HL-60 (cell line): ENCODE data around the gene KRTAP3-3.

Experiments
- DNase-seq, 2 experiments: peaks; one replicate each; pipeline ENCODE4 v3.0.0-alpha.2; 2010 to 2020; ENCODE audit warnings: low read depth in 1 of 2, low spot score in 1 of 2
- H3K27ac ChIP-seq: fragments of 250-450 bp; sonication (Bioruptor Pico); replicated peaks from 2 replicates; pipeline ENCODE4 v1.5.1; 2020; ENCODE audit warnings: mild to moderate bottlenecking, moderate library complexity
- H3K27me3 ChIP-seq: fragments of 250-450 bp; sonication (Bioruptor Pico); 2 replicates; pipeline ENCODE4 v1.5.1; 2021; ENCODE audit warnings: mild to moderate bottlenecking, moderate library complexity; ENCODE audit not compliant: insufficient read depth, poor library complexity, severe bottlenecking
- H3K4me3 ChIP-seq: replicated peaks from 2 replicates; pipeline ENCODE4 v1.5.1; 2011; ENCODE audit warnings: mild to moderate bottlenecking, control low read depth, low read length; ENCODE audit not compliant: insufficient read depth
- GABPA ChIP-seq: IDR thresholded peaks from 2 replicates; pipeline ENCODE4 v1.6.1; 2012; ENCODE audit warnings: low read depth
- POLR2AphosphoS5 ChIP-seq: IDR thresholded peaks from 2 replicates; pipeline ENCODE4 v1.6.1; 2012; ENCODE audit warnings: low read depth
- REST ChIP-seq: IDR thresholded peaks from 2 replicates; pipeline ENCODE4 v1.6.1; 2012; ENCODE audit warnings: low read depth; ENCODE audit not compliant: insufficient replicate concordance
- SPI1 ChIP-seq: IDR thresholded peaks from 2 replicates; pipeline ENCODE4 v1.6.1; 2012; ENCODE audit warnings: low read depth, mild to moderate bottlenecking, borderline replicate concordance
- TF ChIP-seq, protein P1 (sequence below): IDR thresholded peaks from one replicate; pipeline ENCODE4 v1.5.1; 2011; ENCODE audit warnings: low read length, control low read depth, inconsistent platforms; ENCODE audit not compliant: insufficient read depth

Gene KRTAP3-3

DNA sequence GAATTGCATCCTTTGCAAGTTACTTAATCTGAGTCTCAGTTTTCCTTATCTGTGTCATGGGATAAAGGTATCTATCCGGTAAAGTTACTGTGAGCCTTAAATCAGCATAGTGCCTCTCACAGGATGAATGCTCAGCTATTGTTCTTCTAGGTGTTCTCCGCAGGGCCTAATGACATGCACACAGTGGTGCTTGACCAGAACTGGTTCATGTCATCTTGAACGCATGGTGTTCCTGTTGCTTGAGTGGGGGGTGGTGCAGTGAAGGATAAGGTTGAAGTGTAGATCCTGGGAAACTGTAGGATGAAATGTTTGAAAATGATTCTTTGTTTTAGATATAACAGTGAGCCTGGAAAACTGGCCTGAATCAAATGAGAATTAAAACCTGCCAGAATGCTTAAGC is 13.8 kb downstream of the KRTAP3-3 start:
- no peak for DNase-seq
- TF ChIP-seq GABPA (no peak), REST (no peak), SPI1 (no peak), POLR2AphosphoS5 (no peak)
- TF ChIP-seq, protein P1, sequence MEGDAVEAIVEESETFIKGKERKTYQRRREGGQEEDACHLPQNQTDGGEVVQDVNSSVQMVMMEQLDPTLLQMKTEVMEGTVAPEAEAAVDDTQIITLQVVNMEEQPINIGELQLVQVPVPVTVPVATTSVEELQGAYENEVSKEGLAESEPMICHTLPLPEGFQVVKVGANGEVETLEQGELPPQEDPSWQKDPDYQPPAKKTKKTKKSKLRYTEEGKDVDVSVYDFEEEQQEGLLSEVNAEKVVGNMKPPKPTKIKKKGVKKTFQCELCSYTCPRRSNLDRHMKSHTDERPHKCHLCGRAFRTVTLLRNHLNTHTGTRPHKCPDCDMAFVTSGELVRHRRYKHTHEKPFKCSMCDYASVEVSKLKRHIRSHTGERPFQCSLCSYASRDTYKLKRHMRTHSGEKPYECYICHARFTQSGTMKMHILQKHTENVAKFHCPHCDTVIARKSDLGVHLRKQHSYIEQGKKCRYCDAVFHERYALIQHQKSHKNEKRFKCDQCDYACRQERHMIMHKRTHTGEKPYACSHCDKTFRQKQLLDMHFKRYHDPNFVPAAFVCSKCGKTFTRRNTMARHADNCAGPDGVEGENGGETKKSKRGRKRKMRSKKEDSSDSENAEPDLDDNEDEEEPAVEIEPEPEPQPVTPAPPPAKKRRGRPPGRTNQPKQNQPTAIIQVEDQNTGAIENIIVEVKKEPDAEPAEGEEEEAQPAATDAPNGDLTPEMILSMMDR = no peak
- no peak overlapping the region for H3K4me3 ChIP-seq
- peaks cover 4% of the 10 kb centered on the region for H3K27me3 ChIP-seq
- no peak overlapping the region for H3K27ac ChIP-seq

DNA sequence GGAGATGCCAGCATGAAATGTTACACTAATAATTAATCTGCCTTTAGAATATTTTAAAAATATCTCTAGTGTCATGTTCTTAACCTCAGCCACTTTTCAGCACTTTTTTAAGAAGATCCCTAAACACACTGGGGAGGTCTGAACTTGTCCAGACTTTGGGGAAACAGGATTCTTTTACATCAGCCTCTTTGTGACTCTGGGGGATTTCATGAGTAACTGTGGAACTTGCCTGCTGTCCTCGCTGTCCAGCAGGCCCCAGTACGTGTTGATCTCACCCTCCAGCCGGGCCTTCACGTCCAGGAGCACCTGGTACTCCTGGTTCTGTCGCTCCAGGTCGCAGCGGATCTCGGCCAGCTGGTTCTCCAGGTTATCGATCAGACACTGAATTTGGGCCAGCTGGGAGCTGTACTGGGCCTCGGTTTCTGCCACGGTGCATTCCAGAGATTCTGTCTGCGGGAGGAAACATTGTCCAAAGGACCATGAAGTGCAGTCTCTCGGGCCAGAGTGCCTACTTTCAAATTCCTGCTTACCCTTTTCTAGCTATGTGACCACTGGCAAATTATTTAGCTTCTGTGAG is 15.3 kb downstream of the KRTAP3-3 start:
- Histone ChIP-seq H3K27me3 (no peaks in the 10 kb centered on the region), H3K4me3 (no peak overlapping the region), H3K27ac (no peak overlapping the region)
- TF ChIP-seq REST (no peak), GABPA (no peak), POLR2AphosphoS5 (no peak), SPI1 (no peak)
- TF ChIP-seq, protein P1 = no peak
- DNase-seq = no peak

GRCh38 chr17:40975516-40975915 is 18.4 kb downstream of the KRTAP3-3 start:
- Histone ChIP-seq H3K4me3 (no peak overlapping the region), H3K27me3 (peaks cover 3% of the 10 kb centered on the region), H3K27ac (no peak overlapping the region)
- DNase-seq = no peak
- TF ChIP-seq REST (no peak), SPI1 (no peak), POLR2AphosphoS5 (no peak), GABPA (no peak)
- TF ChIP-seq, protein P1 = no peak
